GM18499 (cell line): ENCODE measurements around the gene RASGRP4.
"Not testable (repeated sequence)": the region's sequence is repeated elsewhere in the genome, so short reads cannot be mapped to it uniquely, and the experiment has no call there.

Experiments
- ATAC-seq: cut with Tn5 transposase; IDR thresholded peaks from one replicate; pipeline ENCODE4 v1.9.1; 2021; ENCODE audit warnings: moderate number of reproducible peaks; ENCODE audit not compliant: insufficient read depth, unreplicated experiment

Gene RASGRP4

DNA sequence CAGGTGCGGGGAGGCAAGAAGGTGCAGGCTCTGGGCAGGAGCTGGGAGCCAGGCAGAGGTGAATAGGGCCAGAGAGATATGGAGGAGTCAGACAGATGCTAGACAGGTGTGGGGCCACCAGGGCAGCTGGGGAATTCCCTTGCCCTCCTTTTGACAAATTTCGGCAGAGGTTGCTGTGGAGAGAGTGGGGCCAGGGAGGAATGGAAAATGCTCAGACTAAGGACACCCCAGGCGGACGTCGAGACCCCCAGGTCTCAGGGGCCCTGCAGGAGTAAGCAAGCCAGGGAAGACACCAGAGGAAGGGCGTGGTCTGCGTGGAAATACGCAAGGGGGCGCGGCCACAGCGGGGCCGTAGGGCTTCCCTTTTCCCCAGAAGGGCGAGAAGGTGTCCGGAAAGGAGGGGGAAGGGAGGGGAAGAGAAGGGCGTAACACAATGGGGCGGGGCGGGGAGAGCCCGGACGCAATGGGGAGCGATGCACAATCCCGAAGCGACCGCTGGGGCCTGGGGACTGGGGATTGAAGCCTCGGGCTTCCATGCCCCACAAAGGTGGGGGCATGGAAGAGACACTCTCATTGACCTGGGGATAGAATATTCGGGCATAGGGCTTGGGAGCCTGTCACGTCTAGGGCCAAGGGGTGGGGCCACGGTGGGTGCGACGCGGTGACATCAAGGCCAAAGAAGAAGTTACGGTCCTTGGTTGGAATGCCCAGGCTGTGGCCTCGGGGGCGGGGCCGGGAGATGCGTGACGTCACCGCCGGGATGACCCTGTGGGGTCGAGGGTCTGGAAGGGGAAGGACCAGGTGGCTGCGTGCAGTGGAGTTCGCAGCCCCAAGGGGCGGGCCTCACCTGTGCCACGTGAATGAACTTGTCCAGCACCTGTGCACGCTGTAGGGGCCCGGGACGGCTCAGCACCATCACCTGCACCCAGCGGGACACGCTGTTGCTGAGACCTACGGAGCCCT is 8.2 kb downstream of the RASGRP4 start:
- ATAC-seq: no peak

DNA sequence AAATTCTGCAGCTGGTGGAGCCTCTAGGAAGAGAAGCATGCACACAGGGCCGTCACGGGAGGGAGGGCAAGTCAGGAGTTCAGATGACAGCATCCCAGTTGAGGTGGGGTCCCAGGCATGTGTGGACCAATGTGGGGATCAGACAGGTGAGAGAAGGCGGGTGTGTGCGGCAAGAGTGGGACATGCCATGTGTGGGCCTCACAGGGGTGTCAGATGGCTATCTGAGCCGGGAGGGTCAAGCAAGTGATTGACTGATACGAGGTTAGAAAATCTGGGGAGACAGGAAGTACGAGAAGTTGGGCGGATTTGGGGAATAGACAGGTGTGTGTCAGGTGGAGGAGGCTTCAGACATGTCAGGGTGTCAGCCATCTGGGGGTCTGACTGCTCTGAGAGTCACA is 8.9 kb downstream of the RASGRP4 start:
- no peak for ATAC-seq

DNA sequence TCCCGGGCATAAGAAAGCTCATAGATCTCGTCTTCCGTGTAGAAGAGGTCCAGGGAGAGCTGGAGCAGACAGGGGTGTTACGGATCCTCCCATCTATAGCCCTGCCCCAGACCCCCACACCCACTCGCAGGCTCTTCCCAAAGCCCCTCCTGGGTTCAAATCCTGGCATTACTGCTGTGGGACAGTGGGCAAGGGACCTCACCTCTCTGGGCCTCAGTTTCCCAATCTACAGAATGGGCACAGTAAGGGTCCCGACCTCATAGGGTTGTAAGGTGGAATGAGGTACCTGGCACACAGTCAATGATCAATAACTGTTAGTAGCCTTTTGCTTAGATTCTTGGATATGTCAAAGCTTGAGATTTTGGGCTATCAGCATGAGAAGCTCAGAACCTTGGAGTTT is 12.6 kb downstream of the RASGRP4 start:
- no peak for ATAC-seq

DNA sequence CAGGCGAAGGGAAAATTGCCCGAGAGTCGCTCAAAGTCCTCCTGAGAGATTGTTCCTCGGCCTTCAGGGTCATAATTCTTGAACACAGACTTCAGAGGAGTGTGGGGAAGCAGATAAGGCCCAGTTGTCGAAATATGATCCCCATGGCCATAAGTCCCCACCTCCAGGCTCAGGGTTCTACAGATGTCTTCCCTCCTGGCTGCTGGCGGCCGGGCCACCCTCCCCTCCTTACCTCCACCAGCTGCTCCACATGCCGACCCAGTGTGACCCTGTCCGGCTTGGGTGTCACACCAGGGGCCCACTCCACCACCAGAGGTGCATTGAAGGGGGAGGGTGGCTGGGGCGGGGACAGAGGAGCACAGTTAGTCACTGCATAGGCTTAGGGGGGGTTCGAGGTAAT is 13.1 kb downstream of the RASGRP4 start:
- ATAC-seq: no peak

DNA sequence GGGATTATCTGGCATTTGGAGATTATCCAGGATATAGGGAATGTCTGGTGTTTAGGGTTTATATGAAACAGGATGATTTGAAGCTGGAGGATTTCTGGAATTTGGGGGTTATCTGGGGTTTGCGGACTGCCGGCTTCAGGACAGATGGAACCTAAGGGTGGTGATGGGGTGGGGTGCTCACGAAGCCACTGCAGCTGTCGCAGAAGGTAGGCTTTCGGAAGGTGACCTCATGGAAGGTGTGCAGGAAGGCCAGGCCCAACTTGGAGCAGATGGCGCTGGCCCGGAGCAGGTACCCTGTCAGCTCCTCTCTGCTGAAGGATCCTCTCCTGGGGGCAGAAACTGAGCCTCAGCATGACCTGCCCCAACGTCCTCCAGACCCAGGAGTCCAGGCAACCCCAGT is 13.5 kb downstream of the RASGRP4 start:
- no peak for ATAC-seq

DNA sequence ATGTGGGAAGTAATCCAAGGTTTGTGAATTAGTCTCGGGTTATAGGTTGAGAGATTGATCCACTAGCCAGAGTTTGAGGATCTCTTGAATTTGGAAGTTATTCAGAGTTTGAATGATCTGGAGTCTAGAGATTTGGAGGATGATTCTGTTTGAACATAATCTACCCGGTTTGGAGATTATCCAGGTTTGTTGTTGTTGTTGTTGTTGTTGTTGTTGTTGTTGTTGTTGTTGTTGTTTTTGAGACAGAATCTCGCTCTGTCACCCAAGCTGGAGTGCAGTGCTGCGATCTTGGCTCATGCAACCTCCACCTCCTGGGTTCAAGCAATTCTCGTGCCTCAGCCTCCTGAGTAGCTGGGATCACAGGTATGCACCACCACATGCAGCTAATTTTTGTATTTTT is 14.1 kb downstream of the RASGRP4 start:
- ATAC-seq: not testable (repeated sequence)

DNA sequence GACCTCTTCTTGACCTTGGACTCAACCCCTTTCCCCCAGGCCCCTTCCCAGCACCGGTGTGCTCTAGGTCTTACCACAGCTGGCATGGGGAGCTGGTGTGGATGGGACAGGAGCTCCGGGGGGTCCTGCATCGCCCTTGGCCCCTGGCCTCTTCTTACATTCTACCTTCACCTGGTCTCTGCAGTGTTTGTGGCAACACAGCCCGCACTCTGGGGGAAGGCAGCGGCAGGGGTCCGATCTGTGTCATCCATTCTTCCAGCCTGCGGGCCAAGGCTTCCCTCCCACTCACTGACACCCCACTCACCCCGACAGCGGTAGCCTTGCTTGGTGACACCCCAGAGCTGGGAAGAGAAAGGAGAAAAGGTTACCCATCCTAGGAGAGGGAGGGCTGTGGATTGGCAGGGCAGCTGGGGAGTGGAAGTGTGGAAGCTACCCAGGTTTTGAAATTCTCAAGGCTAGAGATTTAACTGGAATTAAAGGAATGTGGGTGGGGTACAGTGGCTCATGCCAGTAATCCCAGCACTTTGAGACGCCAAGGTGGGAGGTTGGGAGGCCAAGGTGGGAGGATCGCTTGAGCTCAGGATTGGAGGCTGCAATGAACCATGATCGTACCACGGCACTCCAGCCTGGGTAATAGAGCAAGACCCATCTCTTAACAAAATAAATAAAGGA is 14.8 kb downstream of the RASGRP4 start:
- no peak for ATAC-seq

DNA sequence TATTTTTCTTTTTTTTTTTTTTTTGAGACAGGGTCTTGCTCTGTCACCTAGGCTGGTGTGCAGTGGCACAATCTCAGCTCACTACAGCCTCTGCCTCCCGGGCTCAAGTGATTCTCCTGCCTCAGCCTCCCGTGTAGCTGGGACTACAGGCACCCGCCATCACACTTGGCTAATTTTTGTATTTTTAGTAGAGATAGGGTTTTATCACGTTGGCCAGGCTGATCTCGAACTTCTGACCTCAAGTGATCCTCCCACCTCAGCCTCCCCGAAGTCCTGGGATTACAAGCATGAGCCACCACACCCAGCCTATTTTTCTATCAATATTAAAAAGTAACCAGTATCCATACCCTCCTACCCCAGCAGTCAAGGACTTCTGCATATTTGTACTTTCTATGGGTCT is 15.6 kb downstream of the RASGRP4 start:
- ATAC-seq: not testable (repeated sequence)

DNA sequence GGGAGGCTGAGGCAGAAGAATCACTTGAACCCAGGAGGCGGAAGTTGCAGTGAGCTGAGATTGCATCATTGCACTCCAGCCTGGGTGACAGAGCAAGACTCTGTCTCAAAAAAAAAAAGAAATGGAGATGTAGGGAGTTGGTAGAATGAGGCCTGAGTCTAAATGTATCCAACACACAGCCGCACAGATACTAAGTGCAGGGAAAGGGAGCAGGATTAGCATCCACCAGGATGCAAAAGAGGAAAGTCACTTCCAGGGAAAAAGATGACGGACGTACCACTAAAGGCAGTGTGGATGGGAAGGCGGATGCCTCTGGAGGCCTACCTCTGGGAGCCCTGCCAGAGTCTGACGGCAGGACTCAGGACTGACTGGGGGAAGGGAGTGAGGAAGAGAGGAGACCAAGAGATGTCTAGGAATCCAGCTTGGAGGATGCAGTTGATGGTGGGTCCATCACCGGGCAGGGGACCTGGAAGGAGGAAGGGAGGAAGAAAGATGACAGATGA is 16.3 kb downstream of the RASGRP4 start:
- ATAC-seq: no peak

DNA sequence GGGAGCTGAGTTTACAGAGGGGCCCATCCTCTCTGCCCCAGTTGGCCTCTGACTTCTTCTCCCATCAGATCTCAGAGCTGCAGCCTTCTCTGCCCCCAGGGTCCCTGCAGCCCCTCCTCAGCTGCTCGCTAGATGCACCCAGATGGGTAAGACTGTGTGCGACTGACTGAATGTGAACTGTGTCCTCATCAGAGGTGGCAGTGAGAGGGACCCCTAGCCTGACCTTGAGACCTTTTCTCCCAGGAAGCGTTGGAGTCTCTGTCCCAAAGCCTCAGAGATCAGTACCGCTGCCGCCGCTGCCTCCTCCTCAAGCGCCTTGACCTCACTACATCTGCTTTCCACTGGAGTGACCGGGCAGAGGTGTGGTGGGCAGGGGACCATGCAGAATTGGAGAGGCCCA is 20.7 kb downstream of the RASGRP4 start:
- ATAC-seq: no peak

DNA sequence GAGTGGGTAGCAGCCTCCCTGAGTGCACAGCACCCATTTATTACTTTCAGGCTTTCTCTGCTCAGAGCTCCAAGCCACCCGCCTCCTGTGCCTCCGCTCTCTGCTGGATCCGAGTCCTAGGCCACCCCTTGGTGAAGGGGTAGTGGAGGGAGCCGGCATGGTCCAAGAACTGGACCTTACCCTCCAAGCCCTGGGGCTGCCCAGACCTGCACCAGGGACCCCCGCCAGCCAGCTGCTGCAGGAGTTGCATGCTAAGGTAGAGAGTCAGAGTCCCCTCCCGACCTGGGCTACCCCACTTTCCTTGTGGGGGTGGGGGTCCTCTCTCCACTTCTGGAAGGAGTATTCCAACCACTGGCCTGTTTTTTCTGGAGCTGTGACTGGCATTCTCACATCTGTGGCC is 21.2 kb downstream of the RASGRP4 start:
- no peak for ATAC-seq

DNA sequence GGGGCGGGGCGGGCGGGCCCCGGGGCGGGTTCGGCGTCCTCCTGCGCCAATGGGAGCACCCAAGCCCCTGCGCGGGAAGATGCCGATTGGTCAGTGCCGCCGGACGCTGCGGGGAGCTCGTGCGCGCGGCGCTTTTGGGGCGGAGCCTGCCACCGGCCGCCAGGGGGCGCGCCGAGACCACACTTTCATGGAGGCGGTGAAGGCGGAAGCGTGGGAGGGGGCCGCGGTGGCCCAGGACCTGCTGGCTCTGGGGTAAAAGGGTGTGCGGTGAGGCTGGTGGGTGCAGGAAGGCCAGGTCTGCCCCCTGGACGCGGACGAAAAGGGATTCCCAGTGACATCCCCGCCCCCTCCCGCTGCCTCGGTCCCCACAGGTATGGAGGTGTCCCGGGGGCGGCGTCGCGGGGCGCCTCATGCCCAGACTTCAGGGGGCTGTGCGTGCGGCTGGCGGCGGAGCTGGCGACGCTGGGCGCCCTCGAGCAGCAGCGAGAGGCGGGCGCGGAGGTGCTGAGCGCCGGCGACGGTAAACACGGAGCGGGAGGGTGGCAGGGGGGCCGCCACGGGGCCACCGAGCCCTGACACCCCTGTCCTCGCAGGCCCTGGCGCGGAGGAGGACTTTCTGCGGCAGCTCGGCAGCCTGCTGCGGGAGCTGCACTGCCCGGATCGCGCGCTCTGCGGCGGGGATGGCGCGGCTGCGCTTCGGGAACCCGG is 22.9 kb downstream of the RASGRP4 start, which contains the start of gene FAM98C:
FAM98C (plus strand) TSS at position 127 of the 708 bp plus-strand sequence; CDS start at position 188, 61 bp downstream.
- peak; percentile 67 for ATAC-seq

DNA sequence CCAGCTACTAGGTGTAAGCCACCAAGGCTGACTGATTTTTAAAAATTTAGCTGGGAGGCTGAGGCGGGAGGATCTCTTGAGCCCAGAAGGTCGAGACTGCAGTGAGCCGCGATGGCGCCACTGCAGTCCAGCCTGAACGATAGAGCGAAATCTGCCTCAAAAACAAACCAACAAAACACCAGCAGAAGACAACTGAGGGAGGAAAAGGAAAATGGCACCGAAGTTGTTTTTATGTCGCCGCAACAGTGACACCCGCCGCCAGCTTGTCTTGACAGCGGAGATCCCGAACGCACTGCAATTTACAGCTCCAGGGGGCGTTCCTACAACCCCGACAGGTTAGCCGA is 23.4 kb downstream of the RASGRP4 start:
- ATAC-seq: no peak

DNA sequence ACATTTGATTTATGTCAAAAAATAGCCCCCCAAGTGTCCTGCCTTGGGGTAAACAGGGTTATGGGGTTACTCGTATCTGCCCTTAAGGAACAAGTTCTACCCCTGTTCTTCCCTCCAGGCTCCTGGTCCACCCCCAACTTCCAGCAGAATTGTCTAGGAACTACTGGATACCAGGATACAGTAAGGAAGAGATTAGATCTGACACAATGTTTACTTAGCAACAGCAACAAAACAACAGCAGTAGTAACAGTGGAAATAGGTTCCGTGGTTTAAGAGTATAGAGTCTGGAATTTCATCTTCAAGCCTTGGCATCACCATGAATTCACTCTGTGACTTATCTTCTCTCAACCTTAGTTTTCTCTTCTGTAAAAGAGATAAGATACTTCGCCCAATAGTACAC is 24.9 kb downstream of the RASGRP4 start:
- no peak for ATAC-seq

DNA sequence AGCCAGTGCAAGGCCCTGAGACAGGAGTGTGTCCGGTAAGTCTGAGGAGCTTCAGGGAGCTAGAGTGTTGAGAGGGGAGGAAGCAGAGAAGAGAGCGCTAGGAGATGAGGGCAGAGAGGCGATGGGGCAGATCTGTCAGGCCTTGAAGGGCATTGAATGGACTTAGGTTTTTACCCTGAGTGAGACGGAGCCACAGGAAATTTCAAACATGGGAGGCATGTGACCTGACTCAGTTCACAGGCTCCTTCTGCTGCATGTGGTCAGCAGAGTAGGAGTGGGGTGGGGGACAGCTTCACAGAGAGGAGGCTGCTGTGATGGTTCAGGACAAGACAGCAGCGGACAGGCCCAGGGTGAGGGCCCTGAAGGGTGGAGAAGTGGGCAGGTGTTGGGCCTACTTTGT is 25.7 kb downstream of the RASGRP4 start:
- ATAC-seq: no peak

DNA sequence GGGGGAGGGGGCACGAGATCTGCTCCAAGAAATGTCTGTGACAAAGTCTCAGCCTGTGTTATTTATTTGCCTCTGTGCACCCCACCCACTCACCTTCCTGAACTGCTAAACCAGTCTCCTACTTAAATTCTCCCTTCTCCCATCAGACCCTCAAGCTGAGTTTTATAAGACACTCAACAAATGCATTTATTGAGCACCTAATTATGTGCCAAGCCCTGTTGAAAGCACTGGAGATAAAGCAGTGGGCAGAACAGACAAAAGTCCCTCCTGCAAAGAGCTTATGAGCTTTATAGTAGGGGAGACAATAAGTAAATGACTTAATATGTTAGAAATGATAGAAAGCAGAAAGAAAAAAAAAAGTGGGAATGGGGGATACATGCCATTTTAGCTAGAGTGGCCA is 26.5 kb downstream of the RASGRP4 start:
- ATAC-seq: no peak

DNA sequence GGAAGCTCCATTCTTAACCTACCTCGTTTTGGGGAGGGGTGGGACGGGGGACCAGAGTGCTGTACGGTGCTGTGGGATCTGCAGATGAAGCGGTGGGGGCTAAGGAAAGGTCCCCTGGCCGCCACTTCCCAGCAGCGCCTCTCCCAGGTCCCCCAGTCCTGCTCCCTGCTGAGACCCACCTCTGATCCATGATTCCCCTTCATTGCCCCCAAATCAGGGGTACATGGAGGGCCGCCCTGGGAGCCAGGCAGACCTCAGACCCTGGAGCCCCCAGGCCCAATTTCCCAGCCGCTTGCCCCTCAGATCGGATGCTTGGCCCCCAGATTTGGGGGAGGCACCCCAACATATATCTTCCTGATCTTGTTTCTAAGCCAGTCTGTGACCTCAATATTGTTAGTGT is 26.9 kb downstream of the RASGRP4 start:
- no peak for ATAC-seq

DNA sequence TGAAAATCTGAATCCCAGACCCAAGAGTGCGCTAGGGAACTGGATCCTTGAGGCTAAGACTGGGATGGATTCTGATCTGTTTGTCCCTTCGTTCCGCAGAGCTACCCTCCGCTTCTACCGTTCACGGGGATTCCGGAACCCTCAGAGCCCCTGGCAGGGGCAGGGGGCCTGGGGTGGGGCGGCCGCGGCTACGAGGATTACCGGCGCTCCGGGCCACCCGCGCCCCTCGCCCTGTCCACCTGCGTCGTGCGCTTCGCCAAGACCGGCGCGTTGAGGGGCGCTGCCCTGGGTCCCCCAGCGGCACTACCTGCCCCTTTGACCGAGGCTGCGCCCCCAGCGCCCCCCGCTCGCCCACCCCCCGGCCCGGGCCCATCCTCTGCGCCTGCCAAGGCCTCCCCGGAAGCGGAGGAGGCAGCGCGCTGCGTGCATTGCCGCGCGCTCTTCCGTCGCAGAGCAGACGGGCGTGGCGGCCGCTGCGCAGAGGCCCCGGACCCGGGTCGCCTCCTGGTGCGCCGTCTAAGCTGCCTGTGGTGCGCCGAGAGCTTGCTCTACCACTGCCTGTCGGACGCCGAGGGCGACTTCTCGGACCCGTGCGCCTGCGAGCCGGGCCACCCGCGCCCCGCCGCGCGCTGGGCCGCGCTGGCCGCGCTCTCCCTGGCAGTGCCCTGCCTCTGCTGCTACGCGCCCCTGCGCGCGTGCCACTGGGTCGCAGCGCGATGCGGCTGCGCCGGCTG is 30.5 kb downstream of the RASGRP4 start:
- ATAC-seq: no peak

DNA sequence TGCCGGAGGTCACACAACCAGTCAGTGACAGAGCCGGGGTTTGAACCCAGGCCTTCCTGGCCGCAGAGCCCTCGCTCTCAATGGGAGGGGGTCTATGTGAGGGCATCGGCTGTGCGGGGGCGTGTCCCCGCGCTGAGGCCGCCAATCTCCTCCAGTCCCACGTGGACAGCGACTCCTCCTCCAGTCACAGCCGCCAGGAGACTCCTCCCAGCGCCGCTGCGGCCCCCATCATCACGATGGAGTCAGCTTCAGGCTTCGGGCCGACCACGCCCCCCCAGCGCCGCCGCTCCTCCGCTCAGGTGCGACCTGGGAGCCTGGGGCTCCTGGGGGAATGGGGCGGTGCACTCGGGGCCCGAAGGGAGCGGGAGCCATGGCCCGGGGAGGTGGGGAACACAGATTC is 31.5 kb downstream of the RASGRP4 start:
- ATAC-seq: no peak

DNA sequence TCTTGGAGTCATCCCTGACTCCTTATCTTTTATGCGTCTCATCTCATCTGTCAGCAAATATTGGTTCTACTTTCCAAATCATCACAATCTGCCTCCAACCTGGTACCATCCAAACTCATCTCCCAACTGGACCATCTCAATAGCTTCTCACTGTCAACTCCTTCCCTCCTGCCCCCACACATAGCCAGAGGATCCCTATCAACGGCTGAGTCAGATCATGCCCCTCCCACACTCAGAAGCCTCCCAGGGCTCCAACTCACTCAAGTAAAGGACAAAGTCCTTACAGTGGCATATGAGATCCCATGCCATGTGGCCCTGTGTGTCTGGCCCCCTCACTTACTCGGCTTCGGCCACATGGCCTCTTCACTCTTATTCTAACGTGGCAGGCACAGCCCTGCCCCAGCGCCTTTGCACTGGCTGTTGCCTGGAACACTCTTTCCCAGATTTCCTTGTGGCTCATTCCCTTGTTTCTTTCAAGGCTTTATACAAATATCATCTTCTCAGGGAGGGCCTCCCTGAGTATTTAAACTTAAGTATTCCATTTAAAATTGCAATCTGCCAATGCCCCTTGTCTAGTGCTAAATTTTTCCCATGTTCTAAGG is 33.2 kb downstream of the RASGRP4 start:
- ATAC-seq: no peak
